ENCODE results near the gene FAM163A. TPM values are rescaled to one million over a fixed set of nuclear protein-coding genes. Genes with fewer than 3 reads are reported as not detected.

The FAM163A gene
- total RNA-seq, 2 experiments from 2014 or later = not detected

DNA sequence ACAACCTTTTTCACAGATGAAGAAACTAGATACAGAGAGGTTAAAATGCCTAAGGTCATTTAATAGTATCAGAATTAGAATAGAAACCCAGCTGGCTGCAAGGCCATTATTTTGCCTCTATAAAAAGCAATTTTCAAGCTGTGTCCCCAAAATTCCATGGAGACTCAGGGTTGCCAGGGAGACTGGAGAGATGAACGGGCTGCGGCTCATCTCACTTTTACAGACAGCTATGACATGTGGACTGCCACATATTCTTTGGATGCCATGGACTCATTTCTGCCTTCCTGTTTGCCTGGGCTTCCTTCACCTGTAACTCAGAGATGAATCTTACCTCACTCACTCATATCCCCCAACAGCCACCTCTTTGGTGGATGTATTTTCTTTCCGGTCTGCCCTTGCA, 117.6 kb downstream of the FAM163A start:
- Mint-ChIP-seq H3K36me3 (ENCODE audit: low read depth) (peaks cover 53% of the 10 kb centered on the region), H3K9me3 (no peaks in the 10 kb centered on the region), H3K27ac (no peak overlapping the region), H3K4me1 (peaks cover 1% of the 10 kb centered on the region), H3K27me3 (no peaks in the 10 kb centered on the region), H3K4me3 (no peak overlapping the region)
- POLR2A ChIA-PET = interaction anchor here (1.0 kb wide), 1 partner anchor 17 kb away, joined by 3 read pairs; the partner anchor contains the start of gene TOR1AIP2
- CTCF ChIA-PET = interaction anchor here (1.5 kb wide), 2 partner anchors 9 to 46 kb away, joined by 3 read pairs; no protein-coding TSS in a partner anchor
- DNase-seq = no peak

DNA sequence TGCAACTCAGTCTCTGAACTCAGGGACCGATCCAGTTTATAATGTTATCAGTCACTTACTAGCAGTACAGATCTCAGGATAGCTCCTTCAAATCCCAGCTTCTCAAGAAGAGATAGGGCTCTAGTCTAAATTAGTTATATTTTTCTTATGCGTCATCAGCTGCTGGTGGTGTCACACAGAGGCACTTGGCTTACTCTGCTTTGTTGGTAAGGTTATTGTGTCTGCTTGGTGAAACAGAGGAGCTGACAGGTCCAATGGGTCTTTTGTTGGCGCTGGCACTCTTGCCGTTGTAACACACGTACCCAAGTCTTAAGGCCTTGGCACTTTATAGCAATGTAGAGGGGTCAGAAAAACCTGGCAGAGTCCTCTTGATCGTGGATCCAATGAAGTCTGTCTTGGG, 122.3 kb downstream of the FAM163A start:
- CTCF ChIA-PET = interaction anchor here (1.0 to 7.3 kb wide), 5 partner anchors 51 to 314 kb away, joined by 3 to 88 read pairs (median 4); no protein-coding TSS in a partner anchor
- H3K9me3 Mint-ChIP-seq = no peaks in the 10 kb centered on the region

More for the DNA sequence above, 122.3 kb downstream of the FAM163A start:
- Mint-ChIP-seq H3K36me3 (ENCODE audit: low read depth) (peaks cover 47% of the 10 kb centered on the region), H3K4me3 (no peak overlapping the region), H3K4me1 (peaks cover 3% of the 10 kb centered on the region), H3K27ac (no peak overlapping the region), H3K27me3 (no peaks in the 10 kb centered on the region)
- DNase-seq = no peak
- POLR2A ChIA-PET = interaction anchor here (1.6 kb wide), 1 partner anchor 18 kb away, joined by 5 read pairs; no protein-coding TSS in a partner anchor

Other genes with a start within 250 kb of the FAM163A start
- not detected for gene NPHS2, start 167.3 kb upstream of the FAM163A start, total RNA-seq
- not detected for gene TDRD5, start 151.5 kb upstream of the FAM163A start, total RNA-seq
- 10 to 100 TPM; 44.5 to 45.7 TPM for gene TOR1AIP2, start 134.5 kb downstream of the FAM163A start, total RNA-seq
- gene TOR1AIP1, start 139.0 kb downstream of the FAM163A start, total RNA-seq = 10 to 100 TPM; 84.8 to 88.5 TPM
- gene CEP350, start 211.5 kb downstream of the FAM163A start, total RNA-seq = 10 to 100 TPM; 52.6 to 57.0 TPM